GM21529 (cell line): ENCODE data around the gene SLC16A6.
A peak's percentile ranks its signal among the peaks of the same experiment; 100 is the strongest.
"Not testable (repeated sequence)": the region's sequence is repeated elsewhere in the genome, so short reads cannot be mapped to it uniquely, and the experiment has no call there.

ENCODE experiments used
- ATAC-seq: cut with Tn5 transposase; IDR thresholded peaks from one replicate; pipeline ENCODE4 v1.9.1; 2021; ENCODE audit not compliant: unreplicated experiment

SLC16A6 gene

GRCh38 chr17:68310152-68310551, 19.2 kb upstream of the SLC16A6 start:
- ATAC-seq: no peak

GRCh38 chr17:68309066-68309670, 18.2 kb upstream of the SLC16A6 start:
- ATAC-seq: not testable (repeated sequence)

- not testable (repeated sequence) for ATAC-seq
Observed at GRCh38 chr17:68308486-68308885, 17.6 kb upstream of the SLC16A6 start.

- ATAC-seq: no peak
Observed at GRCh38 chr17:68307443-68307842, 16.5 kb upstream of the SLC16A6 start.

- ATAC-seq: no peak
Observed at GRCh38 chr17:68306819-68307218, 15.9 kb upstream of the SLC16A6 start.

- no peak for ATAC-seq
Observed at GRCh38 chr17:68305142-68305541, 14.2 kb upstream of the SLC16A6 start.

GRCh38 chr17:68304706-68305105, 13.8 kb upstream of the SLC16A6 start:
- ATAC-seq: no peak

- ATAC-seq: no peak
Observed at GRCh38 chr17:68302666-68303065, 11.7 kb upstream of the SLC16A6 start.

- no peak for ATAC-seq
Observed at GRCh38 chr17:68302066-68302564, 11.2 kb upstream of the SLC16A6 start.

- ATAC-seq: no peak
Observed at GRCh38 chr17:68301438-68301959, 10.6 kb upstream of the SLC16A6 start.

GRCh38 chr17:68299817-68300216, 8.9 kb upstream of the SLC16A6 start:
- ATAC-seq: no peak

- no peak for ATAC-seq
Observed at GRCh38 chr17:68298601-68299000, 7.7 kb upstream of the SLC16A6 start.

GRCh38 chr17:68297195-68297594, 6.3 kb upstream of the SLC16A6 start:
- no peak for ATAC-seq

- ATAC-seq: no peak
Observed at GRCh38 chr17:68296217-68297191, 5.6 kb upstream of the SLC16A6 start.

GRCh38 chr17:68295086-68295485, 4.2 kb upstream of the SLC16A6 start:
- no peak for ATAC-seq

- no peak for ATAC-seq
Observed at GRCh38 chr17:68294617-68295016, 3.7 kb upstream of the SLC16A6 start.

- ATAC-seq: no peak
Observed at GRCh38 chr17:68294196-68294555, 3.2 kb upstream of the SLC16A6 start.

GRCh38 chr17:68293490-68294195, 2.7 kb upstream of the SLC16A6 start:
- no peak for ATAC-seq

- ATAC-seq: no peak
Observed at GRCh38 chr17:68292689-68293040, 1.7 kb upstream of the SLC16A6 start.

- peak; percentile 58 for ATAC-seq
Observed at GRCh38 chr17:68291836-68292688, 1.1 kb upstream of the SLC16A6 start.
